Measurements from ENCODE around the gene COPZ2. TPM values are rescaled to one million over a fixed set of nuclear protein-coding genes. Genes with fewer than 3 reads are reported as not detected.

The COPZ2 gene
- polyA plus RNA-seq, 3 donors, result 4.2 to 12.2 (median 6.9) TPM

DNA sequence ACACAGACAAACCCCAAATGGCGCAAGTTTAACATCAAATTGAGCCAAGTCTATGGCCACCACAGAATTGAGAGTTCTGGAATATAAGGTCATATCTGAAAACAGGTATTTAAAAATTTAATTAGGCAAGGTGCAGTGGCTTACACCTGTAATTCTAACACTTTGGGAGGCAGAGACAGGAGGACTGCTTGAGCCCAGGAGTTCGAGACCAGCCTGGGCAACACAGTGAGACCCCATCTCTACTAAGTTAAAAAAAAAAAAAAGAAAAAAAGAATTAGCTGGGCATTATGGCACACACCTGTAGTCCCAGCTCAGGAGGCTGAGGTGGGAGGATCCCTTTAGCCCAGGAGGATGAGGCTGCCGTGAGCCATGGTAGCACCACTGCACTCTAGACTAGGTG is 29.6 kb upstream of the COPZ2 start:
- TF ChIP-seq, protein P1, sequence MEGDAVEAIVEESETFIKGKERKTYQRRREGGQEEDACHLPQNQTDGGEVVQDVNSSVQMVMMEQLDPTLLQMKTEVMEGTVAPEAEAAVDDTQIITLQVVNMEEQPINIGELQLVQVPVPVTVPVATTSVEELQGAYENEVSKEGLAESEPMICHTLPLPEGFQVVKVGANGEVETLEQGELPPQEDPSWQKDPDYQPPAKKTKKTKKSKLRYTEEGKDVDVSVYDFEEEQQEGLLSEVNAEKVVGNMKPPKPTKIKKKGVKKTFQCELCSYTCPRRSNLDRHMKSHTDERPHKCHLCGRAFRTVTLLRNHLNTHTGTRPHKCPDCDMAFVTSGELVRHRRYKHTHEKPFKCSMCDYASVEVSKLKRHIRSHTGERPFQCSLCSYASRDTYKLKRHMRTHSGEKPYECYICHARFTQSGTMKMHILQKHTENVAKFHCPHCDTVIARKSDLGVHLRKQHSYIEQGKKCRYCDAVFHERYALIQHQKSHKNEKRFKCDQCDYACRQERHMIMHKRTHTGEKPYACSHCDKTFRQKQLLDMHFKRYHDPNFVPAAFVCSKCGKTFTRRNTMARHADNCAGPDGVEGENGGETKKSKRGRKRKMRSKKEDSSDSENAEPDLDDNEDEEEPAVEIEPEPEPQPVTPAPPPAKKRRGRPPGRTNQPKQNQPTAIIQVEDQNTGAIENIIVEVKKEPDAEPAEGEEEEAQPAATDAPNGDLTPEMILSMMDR (IDR thresholded peaks at IDR 0.05), result no peak
- no peak overlapping the region for H3K4me2 ChIP-seq (replicated peaks; ENCODE audit: extremely low read depth, low read length, poor library complexity, severe bottlenecking)
- intact Hi-C loops (cut with micrococcal nuclease), result no loop called here
- peaks cover 62 to 84% of the 10 kb centered on the region in 2 donors for H3K36me3 Mint-ChIP-seq
- H3K36me3 ChIP-seq (replicated peaks in 1 of 2; ENCODE audit: control insufficient read depth in 1 of 2, insufficient read depth in 2 of 2, low read length in 2 of 2), result peaks cover 56 to 97% of the 10 kb centered on the region in 2 donors
- DNase-seq, result no peak
- H3K9me3 Mint-ChIP-seq, result no peaks in the 10 kb centered on the region
- H3K4me3 Mint-ChIP-seq, result no peak overlapping the region
- no CpG with 5 or more reads among the region's 3 CpGs for WGBS (ENCODE audit: insufficient coverage)
- H3K9ac ChIP-seq (ENCODE audit: insufficient read depth, low read length, poor library complexity, severe bottlenecking), result no peak overlapping the region
- H3K4me3 ChIP-seq (replicated peaks in 1 of 3; ENCODE audit: low read depth in 2 of 3, low read length in 3 of 3), result no peak overlapping the region
- no peaks in the 10 kb centered on the region for H3K4me1 ChIP-seq (ENCODE audit: control insufficient read depth in 1 of 2, insufficient read depth in 2 of 2, low read length in 2 of 2)
- peaks cover 6% of the 10 kb centered on the region for H4K20me1 ChIP-seq (ENCODE audit: insufficient read depth, low read length)
- H3K27me3 Mint-ChIP-seq (ENCODE audit: low read depth in 3 of 3), result peaks cover 0 to 3% (median 1%) of the 10 kb centered on the region in 3 donors
- H3K27ac ChIP-seq (ENCODE audit: low read depth in 1 of 2, low read length in 2 of 2), result no peak overlapping the region
- H3K27ac Mint-ChIP-seq, result no peak overlapping the region
- H3K79me2 ChIP-seq (ENCODE audit: insufficient read depth, low read length), result no peaks in the 10 kb centered on the region
- no peak overlapping the region for H2AFZ ChIP-seq (ENCODE audit: insufficient read depth, low read depth, low read length, poor library complexity, severe bottlenecking)
- H3K4me1 Mint-ChIP-seq, result peaks cover 3% of the 10 kb centered on the region
- H3K27me3 ChIP-seq (ENCODE audit: control insufficient read depth in 2 of 2, insufficient read depth in 2 of 2, low read length in 2 of 2), result no peaks in the 10 kb centered on the region
- H3K9me3 ChIP-seq (replicated peaks in 1 of 2; ENCODE audit: control insufficient read depth in 1 of 2, insufficient read depth in 1 of 2, low read length in 2 of 2), result no peaks in the 10 kb centered on the region

DNA sequence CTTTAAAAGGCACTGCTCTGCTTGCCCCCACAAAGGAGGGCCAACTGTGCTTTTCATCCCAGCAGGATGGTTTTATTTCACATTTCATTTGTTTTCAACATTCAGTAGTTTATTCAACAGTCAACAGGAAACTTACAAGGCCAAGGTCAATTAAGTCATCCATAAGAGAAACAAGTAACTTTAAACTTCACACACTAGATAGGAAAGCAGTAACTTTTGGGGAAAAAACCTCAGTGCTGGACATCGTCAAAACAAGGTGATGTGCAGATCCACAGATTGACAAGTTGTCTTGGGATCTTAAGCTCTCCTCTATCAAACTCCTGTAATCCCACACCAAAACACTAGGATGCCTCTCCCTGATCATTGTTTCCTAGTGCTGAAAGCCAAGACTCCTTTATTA is 29.1 kb upstream of the COPZ2 start:
- DNase-seq, result no peak
- Mint-ChIP-seq H3K36me3 (peaks cover 67 to 84% of the 10 kb centered on the region in 2 donors), H3K4me3 (no peak overlapping the region), H3K4me1 (peaks cover 3% of the 10 kb centered on the region), H3K9me3 (no peaks in the 10 kb centered on the region), H3K27ac (no peak overlapping the region), H3K27me3 (ENCODE audit: low read depth in 3 of 3) (peaks cover 0 to 3% (median 1%) of the 10 kb centered on the region in 3 donors)
- intact Hi-C loops (cut with micrococcal nuclease), result no loop called here
- Histone ChIP-seq H3K4me1 (ENCODE audit: control insufficient read depth in 1 of 2, insufficient read depth in 2 of 2, low read length in 2 of 2) (no peaks in the 10 kb centered on the region), H3K9me3 (replicated peaks in 1 of 2; ENCODE audit: control insufficient read depth in 1 of 2, insufficient read depth in 1 of 2, low read length in 2 of 2) (no peaks in the 10 kb centered on the region), H3K4me3 (replicated peaks in 1 of 3; ENCODE audit: low read depth in 2 of 3, low read length in 3 of 3) (no peak overlapping the region), H3K4me2 (replicated peaks; ENCODE audit: extremely low read depth, low read length, poor library complexity, severe bottlenecking) (no peak overlapping the region), H3K36me3 (replicated peaks in 1 of 2; ENCODE audit: control insufficient read depth in 1 of 2, insufficient read depth in 2 of 2, low read length in 2 of 2) (peaks cover 62 to 97% of the 10 kb centered on the region in 2 donors), H3K9ac (ENCODE audit: insufficient read depth, low read length, poor library complexity, severe bottlenecking) (no peak overlapping the region), H2AFZ (ENCODE audit: insufficient read depth, low read depth, low read length, poor library complexity, severe bottlenecking) (no peak overlapping the region), H3K27me3 (ENCODE audit: control insufficient read depth in 2 of 2, insufficient read depth in 2 of 2, low read length in 2 of 2) (no peaks in the 10 kb centered on the region), H4K20me1 (ENCODE audit: insufficient read depth, low read length) (peaks cover 11% of the 10 kb centered on the region), H3K79me2 (ENCODE audit: insufficient read depth, low read length) (no peaks in the 10 kb centered on the region), H3K27ac (ENCODE audit: low read depth in 1 of 2, low read length in 2 of 2) (no peak overlapping the region)
- 100% methylated on average over 1 of the region's 1 CpG for WGBS (ENCODE audit: insufficient coverage)
- TF ChIP-seq, protein P1 (IDR thresholded peaks at IDR 0.05), result no peak
